Liver (tissue), 2 donors: Measurements from ENCODE around the gene VTCN1.

Experiments
- CTCF ChIP-seq: fragments of 150-350 bp; IDR thresholded peaks from 2 replicates; pipeline ENCODE4 v1.5.1; 2017; ENCODE audit warnings: improper control_type of control experiment, low read depth, low read length; ENCODE audit not compliant: missing input control
- YY1 ChIP-seq: IDR thresholded peaks from 2 replicates; pipeline ENCODE4 v1.6.1; 2016; ENCODE audit warnings: antibody characterized with exemption, mild to moderate bottlenecking
- donor health status: healthy.

- TF ChIP-seq YY1: no peak
- TF ChIP-seq CTCF: no peak
Measured at GRCh38 chr1:117107364-117107763, 103.4 kb downstream of the VTCN1 start.
